GM12891 (cell line): ENCODE measurements around the gene SZT2.

Source experiments
- DNase-seq: peaks from one replicate; pipeline ENCODE4 v3.0.0; 2011; ENCODE audit warnings: low spot score; ENCODE audit not compliant: insufficient read length
- FAIRE-seq: peaks from 2 replicates; lab custom pipeline; 2011; peaks lifted over from hg19 to GRCh38; lab: Jason Lieb, UNC
- PAX5 ChIP-seq: IDR thresholded peaks from 2 replicates; pipeline ENCODE4 v1.6.1; 2011; ENCODE audit warnings: low read length, moderate library complexity, mild to moderate bottlenecking; ENCODE audit not compliant: insufficient read depth, severe bottlenecking
- POLR2A ChIP-seq: IDR thresholded peaks from 2 replicates; pipeline ENCODE4 v1.6.1; 2011; ENCODE audit warnings: low read depth, low read length, control low read depth
- POLR2AphosphoS5 ChIP-seq: IDR thresholded peaks from 2 replicates; pipeline ENCODE4 v1.6.1; 2011; ENCODE audit warnings: low read depth, low read length, control low read depth
- POU2F2 ChIP-seq: IDR thresholded peaks from 2 replicates; pipeline ENCODE4 v1.6.1; 2011; ENCODE audit warnings: low read depth, mild to moderate bottlenecking, control low read depth, low read length, moderate library complexity
- SPI1 ChIP-seq: IDR thresholded peaks from 2 replicates; pipeline ENCODE4 v1.6.1; 2011; ENCODE audit warnings: low read depth, low read length, control low read depth
- TAF1 ChIP-seq: IDR thresholded peaks from 2 replicates; pipeline ENCODE4 v1.6.1; 2011; ENCODE audit warnings: low read depth, low read length, control low read depth

The SZT2 gene

GRCh38 chr1:43441166-43441893 lies 51.6 kb downstream of the SZT2 start:
- TF ChIP-seq SPI1, result no peak
- no peak for TF ChIP-seq POLR2AphosphoS5
- TF ChIP-seq POLR2A, result no peak
- TF ChIP-seq POU2F2, result no peak
- TF ChIP-seq PAX5, result no peak
- TF ChIP-seq TAF1, result no peak
- FAIRE-seq, result no peak
- no peak for DNase-seq

GRCh38 chr1:43441894-43442637 lies 52.4 kb downstream of the SZT2 start:
- TF ChIP-seq PAX5 (no peak), SPI1 (no peak), POU2F2 (no peak), POLR2AphosphoS5 (no peak), POLR2A (no peak), TAF1 (no peak)
- FAIRE-seq (no peak), DNase-seq (no peak)

- DNase-seq (no peak), FAIRE-seq (no peak)
- TF ChIP-seq SPI1 (no peak), TAF1 (no peak), PAX5 (no peak), POU2F2 (no peak), POLR2A (no peak), POLR2AphosphoS5 (no peak)
These were observed 53.1 kb downstream of the SZT2 start for GRCh38 chr1:43442756-43443155.

- DNase-seq, result no peak
- no peak for TF ChIP-seq POU2F2
- no peak for TF ChIP-seq SPI1
- TF ChIP-seq TAF1, result no peak
- no peak for TF ChIP-seq PAX5
- TF ChIP-seq POLR2A, result no peak
- no peak for TF ChIP-seq POLR2AphosphoS5
- no peak for FAIRE-seq
These were observed 53.7 kb downstream of the SZT2 start for GRCh38 chr1:43443197-43443946.

GRCh38 chr1:43444151-43444828 lies 54.6 kb downstream of the SZT2 start:
- FAIRE-seq, result no peak
- TF ChIP-seq SPI1, result no peak
- TF ChIP-seq PAX5, result no peak
- no peak for TF ChIP-seq POU2F2
- no peak for TF ChIP-seq POLR2AphosphoS5

GRCh38 chr1:43444836-43445235 lies 55.1 kb downstream of the SZT2 start:
- no peak for FAIRE-seq
- TF ChIP-seq PAX5 (no peak), POLR2A (no peak), SPI1 (no peak), POU2F2 (no peak), TAF1 (no peak), POLR2AphosphoS5 (no peak)

More at GRCh38 chr1:43444151-43444828, 54.6 kb downstream of the SZT2 start:
- no peak for DNase-seq

GRCh38 chr1:43445606-43446387 lies 56.1 kb downstream of the SZT2 start:
- DNase-seq, result no peak
- no peak for FAIRE-seq
- TF ChIP-seq PAX5 (no peak), TAF1 (no peak), SPI1 (no peak), POLR2A (no peak), POLR2AphosphoS5 (no peak)

More at GRCh38 chr1:43444836-43445235, 55.1 kb downstream of the SZT2 start:
- no peak for DNase-seq

GRCh38 chr1:43446388-43446740 lies 56.7 kb downstream of the SZT2 start:
- DNase-seq, result no peak
- FAIRE-seq, result no peak
- TF ChIP-seq POLR2A (no peak), TAF1 (no peak), POU2F2 (no peak), PAX5 (no peak), POLR2AphosphoS5 (no peak), SPI1 (no peak)
